Loucy (cell line): ENCODE data around the gene SLC25A17.

Experiments
- EZH2phosphoT487 ChIP-seq: fragments of 200-600 bp; IDR thresholded peaks from 2 replicates; pipeline ENCODE4 v1.6.1; 2018; ENCODE audit warnings: antibody characterized with exemption, mild to moderate bottlenecking, moderate library complexity, borderline replicate concordance
- TF ChIP-seq, protein P1 (sequence below): fragments of 200-600 bp; sonication (generic); conservative IDR thresholded peaks from 2 replicates; pipeline ENCODE4 v1.5.1; 2014; ENCODE audit warnings: mild to moderate bottlenecking, antibody characterized with exemption, low read length

GRCh38 chr22:40855979-40856512 is 36.9 kb upstream of the SLC25A17 start:
- TF ChIP-seq, protein P1, sequence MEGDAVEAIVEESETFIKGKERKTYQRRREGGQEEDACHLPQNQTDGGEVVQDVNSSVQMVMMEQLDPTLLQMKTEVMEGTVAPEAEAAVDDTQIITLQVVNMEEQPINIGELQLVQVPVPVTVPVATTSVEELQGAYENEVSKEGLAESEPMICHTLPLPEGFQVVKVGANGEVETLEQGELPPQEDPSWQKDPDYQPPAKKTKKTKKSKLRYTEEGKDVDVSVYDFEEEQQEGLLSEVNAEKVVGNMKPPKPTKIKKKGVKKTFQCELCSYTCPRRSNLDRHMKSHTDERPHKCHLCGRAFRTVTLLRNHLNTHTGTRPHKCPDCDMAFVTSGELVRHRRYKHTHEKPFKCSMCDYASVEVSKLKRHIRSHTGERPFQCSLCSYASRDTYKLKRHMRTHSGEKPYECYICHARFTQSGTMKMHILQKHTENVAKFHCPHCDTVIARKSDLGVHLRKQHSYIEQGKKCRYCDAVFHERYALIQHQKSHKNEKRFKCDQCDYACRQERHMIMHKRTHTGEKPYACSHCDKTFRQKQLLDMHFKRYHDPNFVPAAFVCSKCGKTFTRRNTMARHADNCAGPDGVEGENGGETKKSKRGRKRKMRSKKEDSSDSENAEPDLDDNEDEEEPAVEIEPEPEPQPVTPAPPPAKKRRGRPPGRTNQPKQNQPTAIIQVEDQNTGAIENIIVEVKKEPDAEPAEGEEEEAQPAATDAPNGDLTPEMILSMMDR = no peak
- no peak for TF ChIP-seq EZH2phosphoT487
